Thyroid gland (tissue), 4 donors: ENCODE measurements around the gene CDH23. TPM values are rescaled to one million over a fixed set of nuclear protein-coding genes. Genes with fewer than 3 reads are reported as not detected.

ENCODE experiments used
- DNase-seq, 2 donors: peaks; one replicate each; pipeline ENCODE4 v3.0.0-alpha.2; 2019
- H3K27ac ChIP-seq, 3 donors: fragments of 200-600 bp; sonication (generic); 1 replicate in 2 of 3; 2 replicates in 1 of 3; pipeline ENCODE4 v1.5.1; 2016 to 2019; ENCODE audit warnings: mild to moderate bottlenecking in 1 of 3, moderate library complexity in 1 of 3
- H3K27me3 ChIP-seq: fragments of 200-600 bp; sonication (generic); one replicate; pipeline ENCODE4 v1.5.1; 2019
- H3K36me3 ChIP-seq, 2 donors: fragments of 200-600 bp; sonication (generic); one replicate each; pipeline ENCODE4 v1.5.1; 2016 to 2019
- H3K4me1 ChIP-seq, 2 donors: fragments of 200-600 bp; sonication (generic); one replicate each; pipeline ENCODE4 v1.5.1; 2017 to 2019
- H3K4me3 ChIP-seq, 3 donors: fragments of 200-600 bp; sonication (generic); replicated peaks in 1 of 3; 1 replicate in 2 of 3; 2 replicates in 1 of 3; pipeline ENCODE4 v1.5.1; 2016; ENCODE audit warnings: mild to moderate bottlenecking in 1 of 3
- H3K9me3 ChIP-seq: fragments of 200-600 bp; sonication (generic); one replicate; pipeline ENCODE4 v1.5.1; 2017
- POLR2A ChIP-seq, 2 donors: fragments of 450-650 bp; IDR thresholded peaks; one replicate each; pipeline ENCODE4 v1.6.1; 2017; ENCODE audit warnings: antibody characterized with exemption in 2 of 2, mild to moderate bottlenecking in 2 of 2, moderate library complexity in 1 of 2
- WGBS, 2 donors: methylation state at CpG; one replicate each; pipeline ENCODE4 v1.1.5; 2017; 5-methylcytosine and 5-hydroxymethylcytosine counted together
- intact Hi-C: fragments of 100-400 bp; cut with DNase I; formaldehyde crosslinking; loops from one replicate; pipeline ENCODE4 v1.15.1; 2023
- total RNA-seq, 4 donors: library from RNA; depleted of rRNA; stranded (reverse); fragments of >200 nt; gene quantifications; one replicate each; pipeline ENCODE4 v1.2.3, GENCODE V29; 2016
- TF ChIP-seq, protein P1 (sequence below), 6 experiments: fragments of 200-600 bp in 3 of 6; fragments of 450-650 bp in 3 of 6; sonication (generic) in 3 of 6; IDR thresholded peaks; one replicate each; pipeline ENCODE4 v1.5.1; 2016 to 2019; ENCODE audit warnings: antibody characterized with exemption in 6 of 6, mild to moderate bottlenecking in 2 of 6, inconsistent platforms in 1 of 6, moderate library complexity in 1 of 6

Gene CDH23
- total RNA-seq, 4 donors from 2014 or later, result 3.0 to 4.2 (median 3.9) TPM

- no peaks in the 10 kb centered on the region for H3K27me3 ChIP-seq
- no peaks in the 10 kb centered on the region for H3K9me3 ChIP-seq
- 70 to 94% methylated on average over 1 of the region's 1 CpG for WGBS, 2 donors
- no peaks in the 10 kb centered on the region for H3K36me3 ChIP-seq
- H3K27ac ChIP-seq, result no peak overlapping the region
- peaks cover 8 to 27% of the 10 kb centered on the region in 2 donors for H3K4me1 ChIP-seq
- H3K4me3 ChIP-seq, result no peak overlapping the region
- DNase-seq, result no peak
- intact Hi-C loops, result no loop called here
- TF ChIP-seq POLR2A (IDR thresholded peaks at IDR 0.05), result no peak
- TF ChIP-seq, protein P1, sequence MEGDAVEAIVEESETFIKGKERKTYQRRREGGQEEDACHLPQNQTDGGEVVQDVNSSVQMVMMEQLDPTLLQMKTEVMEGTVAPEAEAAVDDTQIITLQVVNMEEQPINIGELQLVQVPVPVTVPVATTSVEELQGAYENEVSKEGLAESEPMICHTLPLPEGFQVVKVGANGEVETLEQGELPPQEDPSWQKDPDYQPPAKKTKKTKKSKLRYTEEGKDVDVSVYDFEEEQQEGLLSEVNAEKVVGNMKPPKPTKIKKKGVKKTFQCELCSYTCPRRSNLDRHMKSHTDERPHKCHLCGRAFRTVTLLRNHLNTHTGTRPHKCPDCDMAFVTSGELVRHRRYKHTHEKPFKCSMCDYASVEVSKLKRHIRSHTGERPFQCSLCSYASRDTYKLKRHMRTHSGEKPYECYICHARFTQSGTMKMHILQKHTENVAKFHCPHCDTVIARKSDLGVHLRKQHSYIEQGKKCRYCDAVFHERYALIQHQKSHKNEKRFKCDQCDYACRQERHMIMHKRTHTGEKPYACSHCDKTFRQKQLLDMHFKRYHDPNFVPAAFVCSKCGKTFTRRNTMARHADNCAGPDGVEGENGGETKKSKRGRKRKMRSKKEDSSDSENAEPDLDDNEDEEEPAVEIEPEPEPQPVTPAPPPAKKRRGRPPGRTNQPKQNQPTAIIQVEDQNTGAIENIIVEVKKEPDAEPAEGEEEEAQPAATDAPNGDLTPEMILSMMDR (IDR thresholded peaks at IDR 0.05), result no peak
Observed at GRCh38 chr10:71722849-71723248, 326.1 kb downstream of the CDH23 start.

- Histone ChIP-seq H3K27ac (no peak overlapping the region), H3K4me1 (peaks cover 12 to 29% of the 10 kb centered on the region in 2 donors), H3K36me3 (no peaks in the 10 kb centered on the region), H3K9me3 (no peaks in the 10 kb centered on the region), H3K27me3 (no peaks in the 10 kb centered on the region), H3K4me3 (no peak overlapping the region)
- no peak for TF ChIP-seq POLR2A (IDR thresholded peaks at IDR 0.05)
- TF ChIP-seq, protein P1 (IDR thresholded peaks at IDR 0.05), result no peak
- no peak for DNase-seq
- WGBS, 2 donors, result 92 to 93% methylated on average over 11 of the region's 11 CpGs
- intact Hi-C loops, result no loop called here
Observed at GRCh38 chr10:71723311-71723710, 326.6 kb downstream of the CDH23 start.

DNA sequence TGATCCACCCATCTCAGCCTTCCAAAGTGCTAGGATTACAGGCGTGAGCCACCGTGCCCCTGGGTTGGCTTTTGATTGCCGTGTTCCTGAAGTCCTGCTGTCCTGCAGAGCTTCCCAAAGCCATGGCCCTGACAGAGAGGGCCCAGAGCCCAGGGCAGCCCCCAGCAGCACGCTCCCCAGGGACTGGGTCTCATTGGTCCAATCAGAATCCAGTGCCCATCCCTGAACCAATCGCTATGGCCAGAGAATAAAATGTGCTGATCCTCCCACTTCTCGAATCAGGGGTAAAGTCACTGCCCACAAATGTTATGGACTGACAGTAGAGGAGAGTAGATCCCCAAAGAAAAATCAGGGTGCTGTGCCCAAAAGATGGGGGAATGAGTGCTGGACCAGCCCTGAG, 327.8 kb downstream of the CDH23 start:
- H3K36me3 ChIP-seq, result no peaks in the 10 kb centered on the region
- no peaks in the 10 kb centered on the region for H3K27me3 ChIP-seq
- H3K4me3 ChIP-seq, result no peak overlapping the region
- peaks cover 23 to 35% of the 10 kb centered on the region in 2 donors for H3K4me1 ChIP-seq
- no peak overlapping the region for H3K27ac ChIP-seq
- no peak for DNase-seq
- 95 to 98% methylated on average over 4 to 6 of the region's 6 CpGs for WGBS, 2 donors
- intact Hi-C loops, result no loop called here
- H3K9me3 ChIP-seq, result no peaks in the 10 kb centered on the region
- TF ChIP-seq, protein P1 (IDR thresholded peaks at IDR 0.05), result no peak
- no peak for TF ChIP-seq POLR2A (IDR thresholded peaks at IDR 0.05)

GRCh38 chr10:71725249-71725648, 328.5 kb downstream of the CDH23 start:
- intact Hi-C loops, result no loop called here
- no peak overlapping the region for H3K27ac ChIP-seq

GRCh38 chr10:71725998-71726579, 329.4 kb downstream of the CDH23 start:
- TF ChIP-seq, protein P1 (IDR thresholded peaks at IDR 0.05), result no peak
- no peak for TF ChIP-seq POLR2A (IDR thresholded peaks at IDR 0.05)
- Histone ChIP-seq H3K4me3 (no peak overlapping the region), H3K36me3 (no peaks in the 10 kb centered on the region), H3K9me3 (no peaks in the 10 kb centered on the region), H3K4me1 (peaks cover 23 to 42% of the 10 kb centered on the region in 2 donors), H3K27me3 (no peaks in the 10 kb centered on the region), H3K27ac (peak overlapping the region in 2 of 3 donors; percentile 93 to 96)
- intact Hi-C loops, result no loop called here
- WGBS, 2 donors, result 66 to 74% methylated on average over 5 to 9 of the region's 9 CpGs
- no peak for DNase-seq

More at GRCh38 chr10:71725249-71725648, 328.5 kb downstream of the CDH23 start:
- Histone ChIP-seq H3K9me3 (no peaks in the 10 kb centered on the region), H3K4me3 (no peak overlapping the region), H3K4me1 (peaks cover 23 to 41% of the 10 kb centered on the region in 2 donors), H3K27me3 (no peaks in the 10 kb centered on the region), H3K36me3 (no peaks in the 10 kb centered on the region)
- no peak for DNase-seq
- 100% methylated on average over 2 of the region's 14 CpGs for WGBS, 2 donors
- TF ChIP-seq POLR2A (IDR thresholded peaks at IDR 0.05), result no peak
- TF ChIP-seq, protein P1 (IDR thresholded peaks at IDR 0.05), result no peak
